Natural killer cell (primary cell): ENCODE data around the gene NUP88. TPM values are rescaled to one million over a fixed set of nuclear protein-coding genes. Genes with fewer than 3 reads are reported as not detected.
"Not testable (repeated sequence)": the region's sequence is repeated elsewhere in the genome, so short reads cannot be mapped to it uniquely, and the experiment has no call there.

Experiments
- ATAC-seq, 3 donors: fragments of 150-1000 bp in 2 of 3; fragments of 200-7000 bp in 1 of 3; cut with Tn5 transposase; 1 replicate in 1 of 3; 2 replicates in 2 of 3; pipeline ENCODE4 v1.10.0; 2021; ENCODE audit warnings: mild to moderate bottlenecking in 2 of 3, moderate library complexity in 2 of 3
- DNase-seq, 2 donors: peaks; one replicate each; pipeline versions ENCODE4 v3.0.0 to v3.0.0-alpha.2; 2013 to 2021; ENCODE audit warnings: mixed read lengths in 1 of 2
- H3K27ac ChIP-seq: one replicate; pipeline ENCODE4 v1.5.1; 2013; ENCODE audit warnings: mild to moderate bottlenecking, low read length
- H3K27me3 ChIP-seq: one replicate; pipeline ENCODE4 v1.6.1; 2013; ENCODE audit warnings: low read length; ENCODE audit not compliant: control insufficient read depth, insufficient read depth
- H3K36me3 ChIP-seq: one replicate; pipeline ENCODE4 v1.6.1; 2013; ENCODE audit warnings: low read length; ENCODE audit not compliant: control insufficient read depth, insufficient read depth
- H3K4me1 ChIP-seq: one replicate; pipeline ENCODE4 v1.6.1; 2013; ENCODE audit warnings: low read length; ENCODE audit not compliant: control insufficient read depth, insufficient read depth
- H3K4me3 ChIP-seq: one replicate; pipeline ENCODE4 v1.5.1; 2013; ENCODE audit warnings: low read length
- H3K9me3 ChIP-seq: one replicate; pipeline ENCODE4 v1.6.1; 2013; ENCODE audit warnings: low read length; ENCODE audit not compliant: control insufficient read depth, insufficient read depth
- H3K27ac Mint-ChIP-seq, 2 donors: one replicate each; pipeline ENCODE4 v1.8.0; 2022; ENCODE audit warnings: mild to moderate bottlenecking in 2 of 2, mixed read lengths in 2 of 2, moderate library complexity in 1 of 2
- H3K27me3 Mint-ChIP-seq, 2 donors: one replicate each; pipeline ENCODE4 v1.8.0; 2022; ENCODE audit warnings: low read depth in 2 of 2, mixed read lengths in 2 of 2
- H3K36me3 Mint-ChIP-seq: one replicate; pipeline ENCODE4 v1.8.0; 2022; ENCODE audit warnings: mixed read lengths
- H3K4me1 Mint-ChIP-seq, 2 donors: one replicate each; pipeline ENCODE4 v1.8.0; 2022; ENCODE audit warnings: mixed read lengths in 2 of 2
- H3K4me3 Mint-ChIP-seq: one replicate; pipeline ENCODE4 v1.8.0; 2022; ENCODE audit warnings: mild to moderate bottlenecking, moderate library complexity, mixed read lengths
- H3K9me3 Mint-ChIP-seq, 2 donors: one replicate each; pipeline ENCODE4 v1.8.0; 2022; ENCODE audit warnings: mixed read lengths in 2 of 2
- CTCF ChIP-seq: fragments of 200-600 bp; IDR thresholded peaks from one replicate; pipeline ENCODE4 v1.8.0; 2022; ENCODE audit warnings: antibody characterized with exemption
- whole genome bisulfite sequencing: methylation state at CpG from one replicate; pipeline ENCODE4 v1.1.7; 2013; ENCODE audit warnings: missing lambda C conversion rate; ENCODE audit not compliant: insufficient coverage; 5-methylcytosine and 5-hydroxymethylcytosine counted together
- intact Hi-C: fragments of 100-400 bp; cut with micrococcal nuclease; formaldehyde crosslinking; loops from one replicate; pipeline ENCODE4 v1.14.2; 2022
- total RNA-seq, 4 donors: library from RNA; stranded (reverse); fragments of 120-200 nt in 1 of 4; gene quantifications; one replicate each; pipeline versions ENCODE4 v1.2.3 to v1.2.4, GENCODE V29; 2013 to 2022

The NUP88 gene
- total RNA-seq, 3 donors from 2014 or later (not counting 1 experiment from before 2014, with no cell fraction given): 112 to 136 (median 125) TPM

GRCh38 chr17:5438716-5439445, 19.4 kb upstream of the NUP88 start, which contains the start of gene C1QBP:
C1QBP (minus strand) TSS chr17:5439155; CDS start chr17:5439073, 82 bp downstream.
- Histone ChIP-seq H3K36me3 (peaks cover 21% of the 10 kb centered on the region), H3K4me3 (peak within 1 kb of the TSS; percentile 51), H3K27ac (peak within 1 kb of the TSS; percentile 70), H3K9me3 (no peaks in the 10 kb centered on the region), H3K27me3 (no peaks in the 10 kb centered on the region), H3K4me1 (peaks cover 13% of the 10 kb centered on the region)
- TF ChIP-seq CTCF: peak; percentile 97
- intact Hi-C loops: loop anchor here (1.0 to 10.0 kb wide), 4 partner anchors 20 to 324 kb away; partner anchors contain the start of genes NUP88, USP6 and ZNF232
- Mint-ChIP-seq H3K36me3 (no peaks in the 10 kb centered on the region), H3K27ac (peak within 1 kb of the TSS; percentile 81 to 92), H3K9me3 (no peaks in the 10 kb centered on the region), H3K27me3 (no peaks in the 10 kb centered on the region), H3K4me1 (peaks cover 19 to 27% of the 10 kb centered on the region in 2 donors), H3K4me3 (peak within 1 kb of the TSS; percentile 81)
- DNase-seq (peak; percentile 95 to 97), ATAC-seq (peak; percentile 93 to 98 (median 95))
- under 1% methylated on average over 73 of the region's 75 CpGs for WGBS

GRCh38 chr17:5437721-5438317, 18.4 kb upstream of the NUP88 start:
- H3K36me3 Mint-ChIP-seq: no peaks in the 10 kb centered on the region
- H3K4me3 Mint-ChIP-seq: peak overlapping the region; percentile 81
- Histone ChIP-seq H3K4me1 (peaks cover 13% of the 10 kb centered on the region), H3K27ac (no peak overlapping the region), H3K36me3 (peaks cover 26% of the 10 kb centered on the region), H3K4me3 (no peak overlapping the region), H3K9me3 (no peaks in the 10 kb centered on the region), H3K27me3 (no peaks in the 10 kb centered on the region)
- H3K4me1 Mint-ChIP-seq: peaks cover 19 to 27% of the 10 kb centered on the region in 2 donors
- H3K27ac Mint-ChIP-seq: peak overlapping the region; percentile 75 to 92
- H3K9me3 Mint-ChIP-seq: no peaks in the 10 kb centered on the region
- WGBS: 61% methylated on average over 5 of the region's 5 CpGs
- no peaks in the 10 kb centered on the region for H3K27me3 Mint-ChIP-seq
- no peak for ATAC-seq
- DNase-seq: peak in 1 of 2 donors; percentile 20
- intact Hi-C loops: loop anchor here (2.0 to 10.0 kb wide), 2 partner anchors 241 to 323 kb away; partner anchors contain the start of genes USP6 and ZNF232
- TF ChIP-seq CTCF: no peak

GRCh38 chr17:5435781-5436315, 16.4 kb upstream of the NUP88 start:
- not testable (repeated sequence) for H3K27me3 ChIP-seq, DNase-seq, H3K9me3 Mint-ChIP-seq, H3K27ac ChIP-seq, H3K4me3 ChIP-seq, ATAC-seq, H3K9me3 ChIP-seq, H3K36me3 Mint-ChIP-seq, H3K27me3 Mint-ChIP-seq, H3K27ac Mint-ChIP-seq
- peaks cover 24 to 32% of the 10 kb centered on the region in 2 donors for H3K4me1 Mint-ChIP-seq
- H3K4me1 ChIP-seq: peaks cover 13% of the 10 kb centered on the region
- H3K4me3 Mint-ChIP-seq: peak overlapping the region; percentile 17
- H3K36me3 ChIP-seq: peaks cover 43% of the 10 kb centered on the region
- intact Hi-C loops: loop anchor here (10.0 kb wide), 1 partner anchor 321 kb away; the partner anchor contains the start of genes USP6 and ZNF232
- WGBS: 87% methylated on average over 7 of the region's 12 CpGs

GRCh38 chr17:5434984-5435383, 15.5 kb upstream of the NUP88 start:
- H3K9me3 Mint-ChIP-seq: no peaks in the 10 kb centered on the region

More at GRCh38 chr17:5434984-5435383, 15.5 kb upstream of the NUP88 start:
- H3K4me1 Mint-ChIP-seq: peaks cover 28 to 37% of the 10 kb centered on the region in 2 donors
- DNase-seq: no peak
- H3K36me3 Mint-ChIP-seq: no peaks in the 10 kb centered on the region
- no peaks in the 10 kb centered on the region for H3K27me3 Mint-ChIP-seq
- no peak overlapping the region for H3K4me3 Mint-ChIP-seq
- no peak overlapping the region for H3K4me3 ChIP-seq
- no peak overlapping the region for H3K27ac Mint-ChIP-seq
- H3K27me3 ChIP-seq: no peaks in the 10 kb centered on the region
- WGBS: 98% methylated on average over 2 of the region's 2 CpGs
- peaks cover 13% of the 10 kb centered on the region for H3K4me1 ChIP-seq
- no peak for ATAC-seq
- peaks cover 49% of the 10 kb centered on the region for H3K36me3 ChIP-seq
- TF ChIP-seq CTCF: no peak
- no peak overlapping the region for H3K27ac ChIP-seq
- no peaks in the 10 kb centered on the region for H3K9me3 ChIP-seq
- intact Hi-C loops: loop anchor here (10.0 kb wide), 1 partner anchor 320 kb away; the partner anchor contains the start of genes USP6 and ZNF232
